OCI-LY3 (cell line): Measurements from ENCODE around the gene R3HDM2.

Experiments used
- CTCF ChIP-seq: fragments of 200-600, 300-600 bp; sonication (generic); IDR thresholded peaks from 2 replicates; pipeline ENCODE4 v1.5.1; 2014; ENCODE audit warnings: antibody characterized with exemption, low read length, low read depth
- EZH2phosphoT487 ChIP-seq: fragments of 200-600 bp; shearing (Covaris generic); IDR thresholded peaks from 2 replicates; pipeline ENCODE4 v1.6.1; 2018; ENCODE audit warnings: antibody characterized with exemption, mixed run types, low read depth

GRCh38 chr12:57243521-57244311 is 187.1 kb downstream of the R3HDM2 start:
- peak; percentile 80 for TF ChIP-seq CTCF
- no peak for TF ChIP-seq EZH2phosphoT487
